GM21737 (cell line): ENCODE results near the gene PNMA8C.
"Not testable (repeated sequence)": the region's sequence is repeated elsewhere in the genome, so short reads cannot be mapped to it uniquely, and the experiment has no call there.

Experiments
- ATAC-seq: cut with Tn5 transposase; IDR thresholded peaks from one replicate; pipeline ENCODE4 v1.9.1; 2021; ENCODE audit warnings: mild to moderate bottlenecking, moderate library complexity; ENCODE audit not compliant: unreplicated experiment

PNMA8C gene

GRCh38 chr19:46390866-46391265, 37.9 kb downstream of the PNMA8C start:
- ATAC-seq, result no peak

- ATAC-seq, result no peak
These were observed 38.4 kb downstream of the PNMA8C start for GRCh38 chr19:46390121-46390858.

- no peak for ATAC-seq
These were observed 40.2 kb downstream of the PNMA8C start for GRCh38 chr19:46388311-46389095.

GRCh38 chr19:46387713-46388130, 41.0 kb downstream of the PNMA8C start:
- no peak for ATAC-seq

GRCh38 chr19:46386996-46387712, 41.6 kb downstream of the PNMA8C start:
- ATAC-seq, result no peak

- ATAC-seq, result no peak
These were observed 42.6 kb downstream of the PNMA8C start for GRCh38 chr19:46386151-46386550.

- ATAC-seq, result no peak
These were observed 43.1 kb downstream of the PNMA8C start for GRCh38 chr19:46385636-46386035.

GRCh38 chr19:46384396-46384795, 44.3 kb downstream of the PNMA8C start:
- no peak for ATAC-seq

GRCh38 chr19:46383846-46384245, 44.9 kb downstream of the PNMA8C start:
- ATAC-seq, result no peak

- ATAC-seq, result no peak
These were observed 45.4 kb downstream of the PNMA8C start for GRCh38 chr19:46383171-46383815.

GRCh38 chr19:46381756-46382345, 46.9 kb downstream of the PNMA8C start:
- ATAC-seq, result no peak

- no peak for ATAC-seq
These were observed 47.4 kb downstream of the PNMA8C start for GRCh38 chr19:46381346-46381745.

- no peak for ATAC-seq
These were observed 48.0 kb downstream of the PNMA8C start for GRCh38 chr19:46380690-46381089.

GRCh38 chr19:46378268-46378667, 50.5 kb downstream of the PNMA8C start:
- no peak for ATAC-seq

- no peak for ATAC-seq
These were observed 52.2 kb downstream of the PNMA8C start for GRCh38 chr19:46376241-46377153.

- ATAC-seq, result not testable (repeated sequence)
These were observed 53.2 kb downstream of the PNMA8C start for GRCh38 chr19:46375476-46376067.
